H1 (cell line): ENCODE data around the gene CEND1. TPM values are rescaled to one million over a fixed set of nuclear protein-coding genes. Genes with fewer than 3 reads are reported as not detected.

Experiments used
- CEBPB ChIP-seq: IDR thresholded peaks from 2 replicates; pipeline ENCODE4 v1.6.1; 2012; ENCODE audit warnings: low read depth, low read length
- EP300 ChIP-seq, 2 experiments: IDR thresholded peaks; 1 replicate in 1 of 2; 2 replicates in 1 of 2; pipeline ENCODE4 v1.6.1; 2011 to 2012; ENCODE audit warnings: low read depth in 2 of 2, low read length in 2 of 2, mild to moderate bottlenecking in 2 of 2, borderline replicate concordance in 1 of 2, inconsistent platforms in 1 of 2, moderate library complexity in 1 of 2
- MAFK ChIP-seq: IDR thresholded peaks from 2 replicates; pipeline ENCODE4 v1.6.1; 2012; ENCODE audit warnings: low read depth, mild to moderate bottlenecking, improper control_type of control experiment, low read length
- NRF1 ChIP-seq: IDR thresholded peaks from 2 replicates; pipeline ENCODE4 v1.6.1; 2011; ENCODE audit warnings: mild to moderate bottlenecking, low read depth, low read length, improper control_type of control experiment
- SUZ12 ChIP-seq: fragments of 200-600 bp; sonication (generic); IDR thresholded peaks from 2 replicates; pipeline ENCODE4 v1.6.1; 2012; ENCODE audit warnings: mild to moderate bottlenecking, inconsistent platforms, low read length, moderate library complexity, mixed read lengths
- TCF12 ChIP-seq: IDR thresholded peaks from 2 replicates; pipeline ENCODE4 v1.6.1; 2011; ENCODE audit warnings: low read depth, mild to moderate bottlenecking, low read length
- TEAD4 ChIP-seq: IDR thresholded peaks from 2 replicates; pipeline ENCODE4 v1.6.1; 2012; ENCODE audit warnings: low read depth, low read length, inconsistent platforms, mixed read lengths
- polyA plus RNA-seq, 7 experiments: library from polyadenylated mRNA; depleted of rRNA in 3 of 7; stranded (reverse) in 5 of 7; unstranded in 2 of 7; fragments of >200 nt in 5 of 7; fragments of 200-250 nt in 2 of 7; gene quantifications; 1 replicate in 5 of 7; 2 replicates in 1 of 7; 4 replicates in 1 of 7; pipeline versions ENCODE4 v1.2.1 to v1.2.3, GENCODE V29; 2011 to 2013; ENCODE audit warnings: missing spikeins in 2 of 7, mixed read lengths in 2 of 7
- total RNA-seq: library from RNA; stranded (reverse); fragmentation: NEBNext Ultra II Directional; extraction: Animal tissue kit (Norgen Biotek cat#: 25700); gene quantifications from 2 replicates; pipeline ENCODE4 v1.2.1, GENCODE V29; 2021
- TF ChIP-seq, protein P1 (sequence below): IDR thresholded peaks from 2 replicates; pipeline ENCODE4 v1.6.1; 2012; ENCODE audit warnings: inconsistent platforms
- TF ChIP-seq, protein P2 (sequence below): fragments of 300-600 bp; sonication (generic); IDR thresholded peaks from 2 replicates; pipeline ENCODE4 v1.7.1; 2012; ENCODE audit warnings: low read length, moderate library complexity, mild to moderate bottlenecking, inconsistent platforms; ENCODE audit not compliant: insufficient replicate concordance

CEND1 gene
- total and polyA plus RNA-seq, 2 of the 8 experiments (the other 6 are each of a cell fraction or from before 2014, with no cell fraction given): 0.82 to 5.0 TPM

DNA sequence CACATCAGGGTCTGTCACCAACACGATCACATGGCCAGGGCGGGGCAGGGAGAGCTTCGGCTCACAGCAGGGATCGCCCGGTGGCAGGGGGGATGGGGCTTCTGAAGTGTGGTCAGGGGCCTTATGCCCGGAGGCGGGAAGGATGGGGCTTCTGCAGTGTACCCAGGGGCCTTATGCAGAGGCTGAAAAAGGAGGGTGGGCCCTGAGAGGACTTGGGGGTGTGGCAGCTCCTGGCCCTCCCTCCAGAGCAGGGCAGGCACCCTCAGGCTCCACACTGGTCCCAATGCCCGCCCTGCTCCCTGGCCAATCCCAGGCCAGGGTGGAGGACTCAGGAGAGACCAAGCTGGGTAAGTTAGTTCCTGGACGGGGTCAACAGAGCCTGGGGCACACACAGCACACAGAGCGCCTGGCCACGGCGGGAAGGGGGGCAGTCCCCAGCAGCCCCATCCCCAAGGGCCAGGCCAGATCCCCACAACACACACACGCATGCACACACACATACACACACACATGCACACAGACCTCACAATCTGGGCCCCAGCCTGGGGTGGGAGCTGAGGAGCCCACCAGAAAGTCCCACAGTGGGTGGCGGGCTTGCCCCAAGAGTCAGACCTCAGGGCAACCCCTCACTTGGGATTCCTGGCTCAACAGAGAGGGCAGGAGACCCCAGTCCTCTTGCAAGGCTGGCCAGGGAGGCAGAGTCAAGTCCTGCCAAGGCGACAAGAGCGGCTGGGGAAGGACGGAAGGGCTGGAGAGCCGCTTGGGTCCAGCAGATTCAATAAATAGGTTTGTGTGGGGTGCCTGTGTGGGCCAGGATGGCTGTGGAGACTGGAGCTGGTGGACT is 1.1 kb upstream of the CEND1 start (continued):
- TF ChIP-seq, protein P1, sequence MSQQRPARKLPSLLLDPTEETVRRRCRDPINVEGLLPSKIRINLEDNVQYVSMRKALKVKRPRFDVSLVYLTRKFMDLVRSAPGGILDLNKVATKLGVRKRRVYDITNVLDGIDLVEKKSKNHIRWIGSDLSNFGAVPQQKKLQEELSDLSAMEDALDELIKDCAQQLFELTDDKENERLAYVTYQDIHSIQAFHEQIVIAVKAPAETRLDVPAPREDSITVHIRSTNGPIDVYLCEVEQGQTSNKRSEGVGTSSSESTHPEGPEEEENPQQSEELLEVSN: peak; percentile 76
- TF ChIP-seq, protein P2, sequence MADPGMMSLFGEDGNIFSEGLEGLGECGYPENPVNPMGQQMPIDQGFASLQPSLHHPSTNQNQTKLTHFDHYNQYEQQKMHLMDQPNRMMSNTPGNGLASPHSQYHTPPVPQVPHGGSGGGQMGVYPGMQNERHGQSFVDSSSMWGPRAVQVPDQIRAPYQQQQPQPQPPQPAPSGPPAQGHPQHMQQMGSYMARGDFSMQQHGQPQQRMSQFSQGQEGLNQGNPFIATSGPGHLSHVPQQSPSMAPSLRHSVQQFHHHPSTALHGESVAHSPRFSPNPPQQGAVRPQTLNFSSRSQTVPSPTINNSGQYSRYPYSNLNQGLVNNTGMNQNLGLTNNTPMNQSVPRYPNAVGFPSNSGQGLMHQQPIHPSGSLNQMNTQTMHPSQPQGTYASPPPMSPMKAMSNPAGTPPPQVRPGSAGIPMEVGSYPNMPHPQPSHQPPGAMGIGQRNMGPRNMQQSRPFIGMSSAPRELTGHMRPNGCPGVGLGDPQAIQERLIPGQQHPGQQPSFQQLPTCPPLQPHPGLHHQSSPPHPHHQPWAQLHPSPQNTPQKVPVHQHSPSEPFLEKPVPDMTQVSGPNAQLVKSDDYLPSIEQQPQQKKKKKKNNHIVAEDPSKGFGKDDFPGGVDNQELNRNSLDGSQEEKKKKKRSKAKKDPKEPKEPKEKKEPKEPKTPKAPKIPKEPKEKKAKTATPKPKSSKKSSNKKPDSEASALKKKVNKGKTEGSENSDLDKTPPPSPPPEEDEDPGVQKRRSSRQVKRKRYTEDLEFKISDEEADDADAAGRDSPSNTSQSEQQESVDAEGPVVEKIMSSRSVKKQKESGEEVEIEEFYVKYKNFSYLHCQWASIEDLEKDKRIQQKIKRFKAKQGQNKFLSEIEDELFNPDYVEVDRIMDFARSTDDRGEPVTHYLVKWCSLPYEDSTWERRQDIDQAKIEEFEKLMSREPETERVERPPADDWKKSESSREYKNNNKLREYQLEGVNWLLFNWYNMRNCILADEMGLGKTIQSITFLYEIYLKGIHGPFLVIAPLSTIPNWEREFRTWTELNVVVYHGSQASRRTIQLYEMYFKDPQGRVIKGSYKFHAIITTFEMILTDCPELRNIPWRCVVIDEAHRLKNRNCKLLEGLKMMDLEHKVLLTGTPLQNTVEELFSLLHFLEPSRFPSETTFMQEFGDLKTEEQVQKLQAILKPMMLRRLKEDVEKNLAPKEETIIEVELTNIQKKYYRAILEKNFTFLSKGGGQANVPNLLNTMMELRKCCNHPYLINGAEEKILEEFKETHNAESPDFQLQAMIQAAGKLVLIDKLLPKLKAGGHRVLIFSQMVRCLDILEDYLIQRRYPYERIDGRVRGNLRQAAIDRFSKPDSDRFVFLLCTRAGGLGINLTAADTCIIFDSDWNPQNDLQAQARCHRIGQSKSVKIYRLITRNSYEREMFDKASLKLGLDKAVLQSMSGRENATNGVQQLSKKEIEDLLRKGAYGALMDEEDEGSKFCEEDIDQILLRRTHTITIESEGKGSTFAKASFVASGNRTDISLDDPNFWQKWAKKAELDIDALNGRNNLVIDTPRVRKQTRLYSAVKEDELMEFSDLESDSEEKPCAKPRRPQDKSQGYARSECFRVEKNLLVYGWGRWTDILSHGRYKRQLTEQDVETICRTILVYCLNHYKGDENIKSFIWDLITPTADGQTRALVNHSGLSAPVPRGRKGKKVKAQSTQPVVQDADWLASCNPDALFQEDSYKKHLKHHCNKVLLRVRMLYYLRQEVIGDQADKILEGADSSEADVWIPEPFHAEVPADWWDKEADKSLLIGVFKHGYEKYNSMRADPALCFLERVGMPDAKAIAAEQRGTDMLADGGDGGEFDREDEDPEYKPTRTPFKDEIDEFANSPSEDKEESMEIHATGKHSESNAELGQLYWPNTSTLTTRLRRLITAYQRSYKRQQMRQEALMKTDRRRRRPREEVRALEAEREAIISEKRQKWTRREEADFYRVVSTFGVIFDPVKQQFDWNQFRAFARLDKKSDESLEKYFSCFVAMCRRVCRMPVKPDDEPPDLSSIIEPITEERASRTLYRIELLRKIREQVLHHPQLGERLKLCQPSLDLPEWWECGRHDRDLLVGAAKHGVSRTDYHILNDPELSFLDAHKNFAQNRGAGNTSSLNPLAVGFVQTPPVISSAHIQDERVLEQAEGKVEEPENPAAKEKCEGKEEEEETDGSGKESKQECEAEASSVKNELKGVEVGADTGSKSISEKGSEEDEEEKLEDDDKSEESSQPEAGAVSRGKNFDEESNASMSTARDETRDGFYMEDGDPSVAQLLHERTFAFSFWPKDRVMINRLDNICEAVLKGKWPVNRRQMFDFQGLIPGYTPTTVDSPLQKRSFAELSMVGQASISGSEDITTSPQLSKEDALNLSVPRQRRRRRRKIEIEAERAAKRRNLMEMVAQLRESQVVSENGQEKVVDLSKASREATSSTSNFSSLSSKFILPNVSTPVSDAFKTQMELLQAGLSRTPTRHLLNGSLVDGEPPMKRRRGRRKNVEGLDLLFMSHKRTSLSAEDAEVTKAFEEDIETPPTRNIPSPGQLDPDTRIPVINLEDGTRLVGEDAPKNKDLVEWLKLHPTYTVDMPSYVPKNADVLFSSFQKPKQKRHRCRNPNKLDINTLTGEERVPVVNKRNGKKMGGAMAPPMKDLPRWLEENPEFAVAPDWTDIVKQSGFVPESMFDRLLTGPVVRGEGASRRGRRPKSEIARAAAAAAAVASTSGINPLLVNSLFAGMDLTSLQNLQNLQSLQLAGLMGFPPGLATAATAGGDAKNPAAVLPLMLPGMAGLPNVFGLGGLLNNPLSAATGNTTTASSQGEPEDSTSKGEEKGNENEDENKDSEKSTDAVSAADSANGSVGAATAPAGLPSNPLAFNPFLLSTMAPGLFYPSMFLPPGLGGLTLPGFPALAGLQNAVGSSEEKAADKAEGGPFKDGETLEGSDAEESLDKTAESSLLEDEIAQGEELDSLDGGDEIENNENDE: no peak
- TF ChIP-seq SUZ12: no peak
- no peak for TF ChIP-seq TEAD4
- no peak for TF ChIP-seq NRF1
- no peak for TF ChIP-seq TCF12
- TF ChIP-seq CEBPB: no peak
- TF ChIP-seq EP300 (IDR thresholded peaks at IDR 0.05; ENCODE audit: borderline replicate concordance in 1 of 2, low read depth in 2 of 2, low read length in 2 of 2): no peak
- TF ChIP-seq MAFK: no peak
